Nephron progenitor cell (in vitro differentiated cells): ENCODE data around the gene CDH20.
A peak's percentile ranks its signal among the peaks of the same experiment; 100 is the strongest.

ENCODE experiments used
- DNase-seq: peaks from one replicate; pipeline ENCODE4 v3.0.0; 2021
- H3K27ac Mint-ChIP-seq: 2 replicates; pipeline ENCODE4 v1.8.0; 2021; ENCODE audit warnings: mild to moderate bottlenecking, moderate library complexity, mixed read lengths
- H3K27me3 Mint-ChIP-seq: 2 replicates; pipeline ENCODE4 v1.8.0; 2021; ENCODE audit warnings: mild to moderate bottlenecking, low read depth, mixed read lengths; ENCODE audit not compliant: poor library complexity
- H3K36me3 Mint-ChIP-seq: 2 replicates; pipeline ENCODE4 v1.8.0; 2021; ENCODE audit warnings: low read depth, mixed read lengths
- H3K4me1 Mint-ChIP-seq: 2 replicates; pipeline ENCODE4 v1.8.0; 2021; ENCODE audit warnings: mixed read lengths
- H3K4me3 Mint-ChIP-seq: 2 replicates; pipeline ENCODE4 v1.8.0; 2021; ENCODE audit warnings: mild to moderate bottlenecking, moderate library complexity, mixed read lengths
- H3K9me3 Mint-ChIP-seq: 2 replicates; pipeline ENCODE4 v1.8.0; 2021; ENCODE audit warnings: mild to moderate bottlenecking, moderate library complexity, mixed read lengths
- CTCF ChIP-seq: fragments of 200-600 bp; sonication (generic); IDR thresholded peaks from 2 replicates; pipeline ENCODE4 v1.5.0; 2021; ENCODE audit warnings: antibody characterized with exemption

The CDH20 gene

GRCh38 chr18:61420218-61420885, 87.1 kb downstream of the CDH20 start:
- TF ChIP-seq CTCF: no peak
- no peaks in the 10 kb centered on the region for H3K4me1 Mint-ChIP-seq
- no peak overlapping the region for H3K27ac Mint-ChIP-seq
- H3K36me3 Mint-ChIP-seq: no peaks in the 10 kb centered on the region
- no peak overlapping the region for H3K4me3 Mint-ChIP-seq
- H3K27me3 Mint-ChIP-seq: no peaks in the 10 kb centered on the region
- DNase-seq: no peak
- H3K9me3 Mint-ChIP-seq: no peaks in the 10 kb centered on the region

DNA sequence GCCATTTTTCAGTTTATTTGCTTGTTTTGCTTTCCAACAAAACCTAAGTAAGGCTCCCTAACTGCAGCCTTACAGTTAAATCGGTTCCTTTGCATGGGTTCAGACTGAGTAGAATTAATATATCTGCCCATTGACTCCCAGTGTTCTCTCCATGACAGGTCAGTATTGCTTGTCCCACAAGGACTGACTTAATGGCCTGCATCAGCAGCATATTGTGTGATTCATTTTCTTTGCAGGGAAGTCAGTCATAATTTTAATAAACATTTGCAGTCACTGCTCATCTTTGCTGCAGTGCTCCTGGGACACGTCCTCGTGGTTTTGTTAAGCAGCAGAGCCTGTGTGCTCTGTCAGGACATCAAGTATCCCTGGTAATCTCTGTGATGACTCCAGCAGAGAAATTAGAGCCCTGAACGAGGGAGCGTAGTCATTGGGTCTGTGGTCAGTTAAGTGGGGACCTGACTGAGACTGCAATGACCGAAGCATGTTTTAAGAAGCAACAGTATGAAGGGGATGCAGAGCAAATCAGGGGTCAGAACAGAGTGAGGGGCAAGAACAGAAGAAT, 93.3 kb downstream of the CDH20 start:
- no peaks in the 10 kb centered on the region for H3K36me3 Mint-ChIP-seq
- no peak overlapping the region for H3K4me3 Mint-ChIP-seq
- H3K4me1 Mint-ChIP-seq: no peaks in the 10 kb centered on the region
- H3K27me3 Mint-ChIP-seq: no peaks in the 10 kb centered on the region
- no peak for DNase-seq
- no peak for TF ChIP-seq CTCF
- no peaks in the 10 kb centered on the region for H3K9me3 Mint-ChIP-seq
- no peak overlapping the region for H3K27ac Mint-ChIP-seq

DNA sequence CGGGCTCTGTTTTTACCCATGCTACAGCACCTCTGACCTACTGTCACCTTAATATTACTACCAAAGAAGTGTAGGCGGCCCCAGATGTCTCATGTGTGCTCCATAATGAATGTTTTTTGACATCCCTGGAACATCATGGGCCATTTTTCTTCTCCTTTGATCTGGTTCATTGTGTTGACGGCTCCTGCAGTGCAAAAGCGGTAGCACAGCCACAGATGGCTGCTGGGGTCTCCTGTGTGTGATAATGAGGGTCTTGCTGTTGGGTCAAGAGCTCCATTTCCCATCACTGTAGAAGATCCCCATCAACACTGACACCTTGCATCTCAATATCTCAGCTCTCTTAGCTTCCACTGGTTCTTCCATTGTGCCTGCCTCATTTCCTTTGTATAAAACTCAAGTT, 95.0 kb downstream of the CDH20 start:
- no peaks in the 10 kb centered on the region for H3K4me1 Mint-ChIP-seq
- H3K36me3 Mint-ChIP-seq: no peaks in the 10 kb centered on the region
- no peak overlapping the region for H3K4me3 Mint-ChIP-seq
- no peak for DNase-seq
- H3K27me3 Mint-ChIP-seq: no peaks in the 10 kb centered on the region
- no peaks in the 10 kb centered on the region for H3K9me3 Mint-ChIP-seq
- no peak for TF ChIP-seq CTCF
- H3K27ac Mint-ChIP-seq: no peak overlapping the region

DNA sequence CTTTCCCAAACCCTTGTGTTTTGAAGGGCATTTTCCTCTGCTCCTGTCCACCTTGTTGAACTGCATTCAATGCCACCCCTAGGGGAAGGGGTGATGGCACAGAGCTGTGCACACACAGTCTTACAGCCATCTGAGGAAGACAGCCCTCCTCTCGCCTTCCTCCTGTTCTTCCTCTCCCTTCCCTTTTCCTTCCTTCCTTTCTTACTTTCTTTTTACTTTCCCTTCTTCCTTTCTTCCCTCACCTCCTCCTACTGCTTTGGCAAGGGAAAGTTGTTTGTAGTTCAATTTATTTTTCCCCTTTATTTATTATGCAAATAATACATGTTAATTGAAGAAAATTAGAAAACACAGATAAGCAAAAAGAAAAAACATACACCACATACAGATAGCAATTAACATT, 99.4 kb downstream of the CDH20 start:
- Mint-ChIP-seq H3K4me3 (no peak overlapping the region), H3K36me3 (no peaks in the 10 kb centered on the region), H3K27ac (no peak overlapping the region), H3K9me3 (no peaks in the 10 kb centered on the region), H3K4me1 (no peaks in the 10 kb centered on the region), H3K27me3 (no peaks in the 10 kb centered on the region)
- no peak for DNase-seq
- no peak for TF ChIP-seq CTCF

DNA sequence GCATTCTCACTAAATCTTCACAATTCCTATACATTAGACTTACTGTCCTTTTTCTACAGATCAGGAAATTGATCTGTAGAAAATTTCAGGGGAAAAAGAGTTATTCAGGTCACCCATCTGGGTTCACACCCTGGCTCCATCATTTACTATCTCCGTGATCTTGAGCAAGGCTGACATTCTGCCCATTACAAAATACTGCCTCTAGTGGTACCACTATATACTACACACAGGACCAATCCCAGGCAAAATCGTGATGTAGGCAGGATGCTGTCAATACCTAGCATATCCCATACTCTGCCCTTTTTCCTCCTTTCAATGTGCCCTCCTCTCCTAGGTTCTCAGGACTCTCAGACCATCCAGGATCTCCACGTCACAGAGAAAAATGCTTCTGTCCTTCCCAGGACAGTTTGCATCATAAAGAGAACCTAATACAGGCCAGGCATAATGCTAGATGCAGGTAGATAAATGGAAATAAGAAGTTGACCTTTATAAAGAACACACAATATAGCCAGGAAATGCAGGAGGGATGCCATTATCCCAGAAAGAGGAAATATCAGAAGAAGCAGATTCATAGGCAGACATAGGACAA, 101.9 kb downstream of the CDH20 start:
- Mint-ChIP-seq H3K4me3 (no peak overlapping the region), H3K27ac (no peak overlapping the region), H3K36me3 (no peaks in the 10 kb centered on the region), H3K4me1 (no peaks in the 10 kb centered on the region), H3K27me3 (no peaks in the 10 kb centered on the region), H3K9me3 (no peaks in the 10 kb centered on the region)
- peak; percentile 3 for DNase-seq
- TF ChIP-seq CTCF: peak; percentile 52
